Panc1 (cell line): ENCODE measurements around the gene NCOA6.

Experiments used
- POLR2AphosphoS5 ChIP-seq: IDR thresholded peaks from 2 replicates; pipeline ENCODE4 v1.6.1; 2012; ENCODE audit warnings: mild to moderate bottlenecking, low read depth, low read length, moderate library complexity
- SIN3A ChIP-seq: IDR thresholded peaks from 2 replicates; pipeline ENCODE4 v1.6.1; 2012; ENCODE audit warnings: low read depth, mild to moderate bottlenecking, low read length, moderate library complexity, borderline replicate concordance; ENCODE audit not compliant: insufficient read depth
- TCF7L2 ChIP-seq: IDR thresholded peaks from 2 replicates; pipeline ENCODE4 v1.6.1; 2011; ENCODE audit warnings: mild to moderate bottlenecking, low read depth, low read length, inconsistent platforms
- TF ChIP-seq, protein P1 (sequence below): fragments of 450-650 bp; IDR thresholded peaks from 2 replicates; pipeline ENCODE4 v1.5.1; 2017; ENCODE audit warnings: mild to moderate bottlenecking
- TF ChIP-seq, protein P2 (sequence below), 2 experiments: IDR thresholded peaks; 2 replicates each; pipeline ENCODE4 v1.6.1; 2011 to 2012; ENCODE audit warnings: low read depth in 2 of 2, control low read depth in 1 of 2, low read length in 1 of 2, mild to moderate bottlenecking in 1 of 2, moderate library complexity in 1 of 2; ENCODE audit not compliant: insufficient read depth in 1 of 2

DNA sequence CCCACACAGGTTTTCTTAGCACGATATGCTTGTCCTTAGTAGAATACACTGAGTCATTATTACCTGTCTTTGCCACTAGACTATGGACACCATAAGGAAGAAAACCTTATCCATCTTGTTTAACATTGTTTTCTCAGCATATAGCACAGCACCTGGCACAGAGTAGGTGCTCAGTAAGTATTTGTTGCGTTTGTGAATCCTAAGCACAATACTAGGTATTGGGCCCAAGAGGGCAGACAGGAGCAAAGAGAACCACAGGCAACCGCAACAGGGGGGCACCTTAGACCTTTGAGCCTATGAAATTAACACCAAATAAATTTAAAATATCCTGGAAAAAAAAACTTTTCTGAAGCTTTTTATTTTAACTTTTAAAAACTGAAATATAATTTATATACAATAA, 3.7 kb upstream of the NCOA6 start:
- TF ChIP-seq, protein P1, sequence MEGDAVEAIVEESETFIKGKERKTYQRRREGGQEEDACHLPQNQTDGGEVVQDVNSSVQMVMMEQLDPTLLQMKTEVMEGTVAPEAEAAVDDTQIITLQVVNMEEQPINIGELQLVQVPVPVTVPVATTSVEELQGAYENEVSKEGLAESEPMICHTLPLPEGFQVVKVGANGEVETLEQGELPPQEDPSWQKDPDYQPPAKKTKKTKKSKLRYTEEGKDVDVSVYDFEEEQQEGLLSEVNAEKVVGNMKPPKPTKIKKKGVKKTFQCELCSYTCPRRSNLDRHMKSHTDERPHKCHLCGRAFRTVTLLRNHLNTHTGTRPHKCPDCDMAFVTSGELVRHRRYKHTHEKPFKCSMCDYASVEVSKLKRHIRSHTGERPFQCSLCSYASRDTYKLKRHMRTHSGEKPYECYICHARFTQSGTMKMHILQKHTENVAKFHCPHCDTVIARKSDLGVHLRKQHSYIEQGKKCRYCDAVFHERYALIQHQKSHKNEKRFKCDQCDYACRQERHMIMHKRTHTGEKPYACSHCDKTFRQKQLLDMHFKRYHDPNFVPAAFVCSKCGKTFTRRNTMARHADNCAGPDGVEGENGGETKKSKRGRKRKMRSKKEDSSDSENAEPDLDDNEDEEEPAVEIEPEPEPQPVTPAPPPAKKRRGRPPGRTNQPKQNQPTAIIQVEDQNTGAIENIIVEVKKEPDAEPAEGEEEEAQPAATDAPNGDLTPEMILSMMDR = no peak; the same call in 1 of the 2 replicates
- TF ChIP-seq, protein P2, sequence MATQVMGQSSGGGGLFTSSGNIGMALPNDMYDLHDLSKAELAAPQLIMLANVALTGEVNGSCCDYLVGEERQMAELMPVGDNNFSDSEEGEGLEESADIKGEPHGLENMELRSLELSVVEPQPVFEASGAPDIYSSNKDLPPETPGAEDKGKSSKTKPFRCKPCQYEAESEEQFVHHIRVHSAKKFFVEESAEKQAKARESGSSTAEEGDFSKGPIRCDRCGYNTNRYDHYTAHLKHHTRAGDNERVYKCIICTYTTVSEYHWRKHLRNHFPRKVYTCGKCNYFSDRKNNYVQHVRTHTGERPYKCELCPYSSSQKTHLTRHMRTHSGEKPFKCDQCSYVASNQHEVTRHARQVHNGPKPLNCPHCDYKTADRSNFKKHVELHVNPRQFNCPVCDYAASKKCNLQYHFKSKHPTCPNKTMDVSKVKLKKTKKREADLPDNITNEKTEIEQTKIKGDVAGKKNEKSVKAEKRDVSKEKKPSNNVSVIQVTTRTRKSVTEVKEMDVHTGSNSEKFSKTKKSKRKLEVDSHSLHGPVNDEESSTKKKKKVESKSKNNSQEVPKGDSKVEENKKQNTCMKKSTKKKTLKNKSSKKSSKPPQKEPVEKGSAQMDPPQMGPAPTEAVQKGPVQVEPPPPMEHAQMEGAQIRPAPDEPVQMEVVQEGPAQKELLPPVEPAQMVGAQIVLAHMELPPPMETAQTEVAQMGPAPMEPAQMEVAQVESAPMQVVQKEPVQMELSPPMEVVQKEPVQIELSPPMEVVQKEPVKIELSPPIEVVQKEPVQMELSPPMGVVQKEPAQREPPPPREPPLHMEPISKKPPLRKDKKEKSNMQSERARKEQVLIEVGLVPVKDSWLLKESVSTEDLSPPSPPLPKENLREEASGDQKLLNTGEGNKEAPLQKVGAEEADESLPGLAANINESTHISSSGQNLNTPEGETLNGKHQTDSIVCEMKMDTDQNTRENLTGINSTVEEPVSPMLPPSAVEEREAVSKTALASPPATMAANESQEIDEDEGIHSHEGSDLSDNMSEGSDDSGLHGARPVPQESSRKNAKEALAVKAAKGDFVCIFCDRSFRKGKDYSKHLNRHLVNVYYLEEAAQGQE (IDR thresholded peaks at IDR 0.05; ENCODE audit: insufficient read depth in 1 of 2, low read depth in 2 of 2, low read length in 1 of 2) = no peak
- TF ChIP-seq POLR2AphosphoS5 (no peak), SIN3A (no peak), TCF7L2 (no peak)
